Natural killer cell (primary cell): ENCODE results near the gene BUD31. TPM values are rescaled to one million over a fixed set of nuclear protein-coding genes. Genes with fewer than 3 reads are reported as not detected.

Experiments
- ATAC-seq, 3 donors: fragments of 150-1000 bp in 2 of 3; fragments of 200-7000 bp in 1 of 3; cut with Tn5 transposase; 1 replicate in 1 of 3; 2 replicates in 2 of 3; pipeline ENCODE4 v1.10.0; 2021; ENCODE audit warnings: mild to moderate bottlenecking in 2 of 3, moderate library complexity in 2 of 3
- DNase-seq, 2 donors: peaks; one replicate each; pipeline versions ENCODE4 v3.0.0 to v3.0.0-alpha.2; 2013 to 2021; ENCODE audit warnings: mixed read lengths in 1 of 2
- H3K27ac ChIP-seq: one replicate; pipeline ENCODE4 v1.5.1; 2013; ENCODE audit warnings: mild to moderate bottlenecking, low read length
- H3K27me3 ChIP-seq: one replicate; pipeline ENCODE4 v1.6.1; 2013; ENCODE audit warnings: low read length; ENCODE audit not compliant: control insufficient read depth, insufficient read depth
- H3K36me3 ChIP-seq: one replicate; pipeline ENCODE4 v1.6.1; 2013; ENCODE audit warnings: low read length; ENCODE audit not compliant: control insufficient read depth, insufficient read depth
- H3K4me1 ChIP-seq: one replicate; pipeline ENCODE4 v1.6.1; 2013; ENCODE audit warnings: low read length; ENCODE audit not compliant: control insufficient read depth, insufficient read depth
- H3K4me3 ChIP-seq: one replicate; pipeline ENCODE4 v1.5.1; 2013; ENCODE audit warnings: low read length
- H3K9me3 ChIP-seq: one replicate; pipeline ENCODE4 v1.6.1; 2013; ENCODE audit warnings: low read length; ENCODE audit not compliant: control insufficient read depth, insufficient read depth
- H3K27ac Mint-ChIP-seq, 2 donors: one replicate each; pipeline ENCODE4 v1.8.0; 2022; ENCODE audit warnings: mild to moderate bottlenecking in 2 of 2, mixed read lengths in 2 of 2, moderate library complexity in 1 of 2
- H3K27me3 Mint-ChIP-seq, 2 donors: one replicate each; pipeline ENCODE4 v1.8.0; 2022; ENCODE audit warnings: low read depth in 2 of 2, mixed read lengths in 2 of 2
- H3K36me3 Mint-ChIP-seq: one replicate; pipeline ENCODE4 v1.8.0; 2022; ENCODE audit warnings: mixed read lengths
- H3K4me1 Mint-ChIP-seq, 2 donors: one replicate each; pipeline ENCODE4 v1.8.0; 2022; ENCODE audit warnings: mixed read lengths in 2 of 2
- H3K4me3 Mint-ChIP-seq: one replicate; pipeline ENCODE4 v1.8.0; 2022; ENCODE audit warnings: mild to moderate bottlenecking, moderate library complexity, mixed read lengths
- H3K9me3 Mint-ChIP-seq, 2 donors: one replicate each; pipeline ENCODE4 v1.8.0; 2022; ENCODE audit warnings: mixed read lengths in 2 of 2
- CTCF ChIP-seq: fragments of 200-600 bp; IDR thresholded peaks from one replicate; pipeline ENCODE4 v1.8.0; 2022; ENCODE audit warnings: antibody characterized with exemption
- WGBS: methylation state at CpG from one replicate; pipeline ENCODE4 v1.1.7; 2013; ENCODE audit warnings: missing lambda C conversion rate; ENCODE audit not compliant: insufficient coverage; 5-methylcytosine and 5-hydroxymethylcytosine counted together
- intact Hi-C: fragments of 100-400 bp; cut with micrococcal nuclease; formaldehyde crosslinking; loops from one replicate; pipeline ENCODE4 v1.14.2; 2022
- total RNA-seq, 4 donors: library from RNA; stranded (reverse); fragments of 120-200 nt in 1 of 4; gene quantifications; one replicate each; pipeline versions ENCODE4 v1.2.3 to v1.2.4, GENCODE V29; 2013 to 2022

Gene BUD31
- total RNA-seq, 3 donors from 2014 or later (not counting 1 experiment from before 2014, with no cell fraction given): 145 to 190 (median 187) TPM

DNA sequence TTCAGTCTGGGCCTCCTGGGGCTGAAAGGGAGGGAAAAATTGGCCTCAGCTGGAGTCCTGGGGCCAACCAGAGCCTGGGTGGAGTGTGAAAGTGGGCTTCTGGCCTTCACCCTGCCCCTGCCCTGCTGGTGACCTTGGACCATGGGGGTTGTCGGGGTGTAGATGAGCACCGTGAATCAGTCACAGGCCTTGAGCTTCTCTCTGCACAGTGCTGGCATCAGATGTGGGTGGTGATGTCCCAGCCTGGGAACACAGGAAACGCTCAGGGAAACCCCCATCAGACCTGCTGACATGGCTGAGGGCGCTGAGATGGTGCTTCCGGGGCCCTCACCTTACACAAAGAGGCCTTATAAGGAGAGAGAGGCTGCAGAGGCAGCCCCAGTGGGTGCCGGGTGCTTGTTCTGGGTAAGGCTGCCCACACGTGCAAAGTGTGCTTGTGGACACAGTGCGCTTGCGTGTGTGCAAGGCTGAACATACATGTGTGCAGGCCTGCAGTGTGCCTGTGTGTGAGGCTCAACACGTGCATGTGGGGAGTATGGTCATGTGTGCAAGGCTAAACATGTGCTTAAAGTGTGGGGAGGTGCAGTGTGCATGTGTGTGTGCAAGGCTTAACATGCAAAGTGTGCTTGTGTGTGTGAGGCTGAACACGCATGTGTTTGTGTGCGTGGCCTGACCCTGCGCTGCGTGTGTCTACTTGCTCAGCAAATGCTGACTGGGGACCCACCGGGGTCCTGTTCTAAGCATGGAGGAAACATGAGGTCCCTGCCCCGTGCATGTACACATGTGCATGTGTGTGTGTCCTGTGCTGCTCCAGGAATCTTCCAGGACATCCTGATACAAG lies 27.7 kb upstream of the BUD31 start:
- Mint-ChIP-seq H3K4me1 (peaks cover 44 to 69% of the 10 kb centered on the region in 2 donors), H3K27me3 (no peaks in the 10 kb centered on the region), H3K36me3 (no peaks in the 10 kb centered on the region), H3K4me3 (peak overlapping the region; percentile 87), H3K27ac (peak overlapping the region; percentile 97), H3K9me3 (no peaks in the 10 kb centered on the region)
- peak overlapping the region; percentile 100 for H3K27ac ChIP-seq
- DNase-seq (peak; percentile 82 to 97), ATAC-seq (peak; percentile 78 to 95 (median 92))
- intact Hi-C loops: loop anchor here (1.0 kb wide), 1 partner anchor 27 kb away; the partner anchor contains the start of genes BUD31 and PDAP1
- TF ChIP-seq CTCF: no peak
- peaks cover 91% of the 10 kb centered on the region for H3K4me1 ChIP-seq
- peak overlapping the region; percentile 24 for H3K4me3 ChIP-seq
- 31% methylated on average over 16 of the region's 16 CpGs for WGBS
- H3K36me3 ChIP-seq: peaks cover 23% of the 10 kb centered on the region
- H3K9me3 ChIP-seq: no peaks in the 10 kb centered on the region
- no peaks in the 10 kb centered on the region for H3K27me3 ChIP-seq

DNA sequence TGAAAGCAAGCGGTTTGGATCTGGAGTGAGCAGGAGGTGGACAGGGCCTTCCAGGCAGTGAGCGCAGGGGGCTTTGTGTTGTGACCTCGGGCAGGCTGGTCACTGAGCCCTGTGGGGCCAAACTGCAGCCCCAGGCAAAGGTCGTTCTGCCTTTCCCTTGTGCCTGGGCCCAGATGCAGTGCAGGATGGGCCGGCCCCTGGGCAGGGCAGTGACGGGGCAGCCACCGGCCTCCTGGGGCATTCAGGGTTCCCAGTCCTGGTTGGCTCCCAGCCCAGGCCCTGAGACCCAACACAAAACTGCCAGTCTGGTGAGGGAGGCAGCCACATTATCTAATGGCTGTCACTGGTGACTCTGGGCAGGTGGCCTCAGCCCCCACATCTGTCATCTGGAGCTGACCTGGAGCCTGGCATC lies 27.1 kb upstream of the BUD31 start:
- H3K4me3 Mint-ChIP-seq: peak overlapping the region; percentile 87
- no peak for DNase-seq
- Histone ChIP-seq H3K4me1 (peaks cover 85% of the 10 kb centered on the region), H3K27ac (peak overlapping the region; percentile 100), H3K4me3 (no peak overlapping the region), H3K36me3 (peaks cover 28% of the 10 kb centered on the region), H3K27me3 (no peaks in the 10 kb centered on the region), H3K9me3 (no peaks in the 10 kb centered on the region)
- H3K9me3 Mint-ChIP-seq: no peaks in the 10 kb centered on the region
- WGBS: 80% methylated on average over 7 of the region's 7 CpGs
- no peaks in the 10 kb centered on the region for H3K27me3 Mint-ChIP-seq
- intact Hi-C loops: loop anchor here (1.0 kb wide), 1 partner anchor 27 kb away; the partner anchor contains the start of genes BUD31 and PDAP1
- ATAC-seq: no peak
- peaks cover 44 to 73% of the 10 kb centered on the region in 2 donors for H3K4me1 Mint-ChIP-seq
- H3K36me3 Mint-ChIP-seq: no peaks in the 10 kb centered on the region
- peak overlapping the region; percentile 97 for H3K27ac Mint-ChIP-seq
- TF ChIP-seq CTCF: no peak

DNA sequence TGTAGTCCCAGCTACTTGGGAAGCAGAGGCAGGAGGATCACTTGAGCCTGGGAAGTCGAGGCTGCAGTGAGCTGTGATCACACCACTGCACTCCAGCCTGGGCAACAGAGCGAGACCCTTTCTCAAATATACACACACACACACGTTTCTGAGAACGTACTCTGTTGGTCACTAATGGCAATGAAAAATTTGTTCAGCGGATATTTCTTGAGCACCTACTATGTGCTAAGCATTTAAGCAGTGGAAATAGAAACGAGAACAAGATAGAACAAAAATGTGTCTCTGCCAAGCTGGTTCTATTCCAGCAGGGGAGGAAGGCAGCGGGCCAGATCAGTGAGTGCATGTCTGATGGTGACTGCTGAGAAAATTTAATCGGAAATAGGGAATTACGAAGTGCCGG lies 25.6 kb upstream of the BUD31 start:
- H3K27me3 Mint-ChIP-seq: no peaks in the 10 kb centered on the region
- H3K4me3 Mint-ChIP-seq: no peak overlapping the region
- no peak overlapping the region for H3K4me3 ChIP-seq
- ATAC-seq: no peak
- H3K9me3 Mint-ChIP-seq: no peaks in the 10 kb centered on the region
- intact Hi-C loops: no loop called here
- no peaks in the 10 kb centered on the region for H3K9me3 ChIP-seq
- H3K4me1 ChIP-seq: peaks cover 73% of the 10 kb centered on the region
- H3K27ac Mint-ChIP-seq: peak overlapping the region; percentile 84 to 97
- H3K27me3 ChIP-seq: no peaks in the 10 kb centered on the region
- no peak for DNase-seq
- H3K27ac ChIP-seq: no peak overlapping the region
- peaks cover 37 to 64% of the 10 kb centered on the region in 2 donors for H3K4me1 Mint-ChIP-seq
- WGBS: 95% methylated on average over 10 of the region's 10 CpGs
- TF ChIP-seq CTCF: no peak
- peaks cover 36% of the 10 kb centered on the region for H3K36me3 ChIP-seq
- no peaks in the 10 kb centered on the region for H3K36me3 Mint-ChIP-seq
